Naive thymus-derived CD4-positive, alpha-beta T cell (primary cell): ENCODE results near the gene GPS1. TPM values are rescaled to one million over a fixed set of nuclear protein-coding genes. Genes with fewer than 3 reads are reported as not detected.
A peak's percentile ranks its signal among the peaks of the same experiment; 100 is the strongest.

Source experiments
- ATAC-seq: fragments of 150-1000 bp; cut with Tn5 transposase; 2 replicates; pipeline ENCODE4 v1.10.0; 2021; ENCODE audit warnings: mild to moderate bottlenecking, moderate library complexity
- CTCF ChIA-PET: fragments of 350-600 bp; sonication (Branson Sonifier 250); formaldehyde crosslinking; loops from one replicate; lab custom pipeline; 2021; ENCODE audit warnings: antibody characterized with exemption; lab: Charles Lee
- POLR2A ChIA-PET: fragments of 350-600 bp; sonication (Branson Sonifier 250); formaldehyde crosslinking; loops from one replicate; lab custom pipeline; 2021; ENCODE audit warnings: antibody characterized with exemption, inconsistent platforms; lab: Charles Lee
- DNase-seq, 9 donors: peaks; one replicate each; pipeline versions ENCODE4 v3.0.0 to v3.0.0-alpha.2; 2020 to 2022; ENCODE audit warnings: mixed read lengths in 1 of 9
- H3K27ac ChIP-seq: one replicate; pipeline ENCODE4 v1.7.0; 2013; ENCODE audit warnings: mild to moderate bottlenecking, low read depth, low read length, moderate library complexity
- H3K27me3 ChIP-seq, 2 donors: one replicate each; pipeline ENCODE4 v1.7.0; 2013; ENCODE audit warnings: low read length in 2 of 2, mild to moderate bottlenecking in 2 of 2, moderate library complexity in 2 of 2; ENCODE audit not compliant: control insufficient read depth in 2 of 2, insufficient read depth in 2 of 2
- H3K36me3 ChIP-seq, 3 experiments: 1 replicate in 2 of 3; 2 replicates in 1 of 3; pipeline ENCODE4 v1.7.0; 2013; ENCODE audit warnings: low read length in 3 of 3, mild to moderate bottlenecking in 3 of 3, moderate library complexity in 1 of 3; ENCODE audit not compliant: insufficient read depth in 3 of 3, control insufficient read depth in 2 of 3
- H3K4me1 ChIP-seq, 2 donors: one replicate each; pipeline ENCODE4 v1.7.0; 2013; ENCODE audit warnings: low read length in 2 of 2, mild to moderate bottlenecking in 2 of 2, moderate library complexity in 1 of 2; ENCODE audit not compliant: control insufficient read depth in 2 of 2, insufficient read depth in 2 of 2
- H3K4me3 ChIP-seq: 2 replicates; pipeline ENCODE4 v1.7.0; 2013; ENCODE audit warnings: mild to moderate bottlenecking, low read length
- H3K9me3 ChIP-seq, 3 experiments: 1 replicate in 2 of 3; 2 replicates in 1 of 3; pipeline ENCODE4 v1.7.0; 2013; ENCODE audit warnings: low read length in 3 of 3; ENCODE audit not compliant: control insufficient read depth in 2 of 3
- H3K27ac Mint-ChIP-seq, 9 donors: one replicate each; pipeline ENCODE4 v1.8.0; 2020 to 2022; ENCODE audit warnings: mixed read lengths in 9 of 9, mild to moderate bottlenecking in 8 of 9, moderate library complexity in 5 of 9, inconsistent platforms in 2 of 9
- H3K27me3 Mint-ChIP-seq, 5 donors: one replicate each; pipeline ENCODE4 v1.8.0; 2021 to 2022; ENCODE audit warnings: mixed read lengths in 5 of 5, mild to moderate bottlenecking in 1 of 5
- H3K36me3 Mint-ChIP-seq, 5 donors: one replicate each; pipeline ENCODE4 v1.8.0; 2020 to 2022; ENCODE audit warnings: mixed read lengths in 5 of 5, mild to moderate bottlenecking in 3 of 5, inconsistent platforms in 1 of 5
- H3K4me1 Mint-ChIP-seq, 7 donors: one replicate each; pipeline ENCODE4 v1.8.0; 2020 to 2022; ENCODE audit warnings: mixed read lengths in 7 of 7, mild to moderate bottlenecking in 3 of 7, inconsistent platforms in 1 of 7
- H3K4me3 Mint-ChIP-seq, 10 donors: one replicate each; pipeline ENCODE4 v1.8.0; 2020 to 2022; ENCODE audit warnings: mild to moderate bottlenecking in 10 of 10, mixed read lengths in 10 of 10, moderate library complexity in 6 of 10, inconsistent platforms in 2 of 10
- H3K9me3 Mint-ChIP-seq, 11 donors: one replicate each; pipeline ENCODE4 v1.8.0; 2020 to 2022; ENCODE audit warnings: mixed read lengths in 11 of 11, mild to moderate bottlenecking in 4 of 11, inconsistent platforms in 1 of 11, moderate library complexity in 1 of 11
- intact Hi-C, 2 donors: fragments of 100-400 bp; cut with micrococcal nuclease; formaldehyde crosslinking; loops; one replicate each; pipeline ENCODE4 v1.15.1; 2023
- polyA plus RNA-seq, 2 donors: library from polyadenylated mRNA; unstranded; fragments of 300-500 nt; fragmentation: Illumina TruSeq; gene quantifications; one replicate each; pipeline ENCODE4 v1.2.3, GENCODE V29; 2021
- total RNA-seq, 6 experiments: library from RNA in 5 of 6; stranded (reverse) in 5 of 6; gene quantifications; 1 replicate in 5 of 6; 2 replicates in 1 of 6; pipeline ENCODE4 v1.2.3 and lab custom pipeline; 2021 to 2026

GPS1 gene
- total and polyA plus RNA-seq, 7 experiments from 2014 or later = 68.3 to 124 (median 82.6) TPM

DNA sequence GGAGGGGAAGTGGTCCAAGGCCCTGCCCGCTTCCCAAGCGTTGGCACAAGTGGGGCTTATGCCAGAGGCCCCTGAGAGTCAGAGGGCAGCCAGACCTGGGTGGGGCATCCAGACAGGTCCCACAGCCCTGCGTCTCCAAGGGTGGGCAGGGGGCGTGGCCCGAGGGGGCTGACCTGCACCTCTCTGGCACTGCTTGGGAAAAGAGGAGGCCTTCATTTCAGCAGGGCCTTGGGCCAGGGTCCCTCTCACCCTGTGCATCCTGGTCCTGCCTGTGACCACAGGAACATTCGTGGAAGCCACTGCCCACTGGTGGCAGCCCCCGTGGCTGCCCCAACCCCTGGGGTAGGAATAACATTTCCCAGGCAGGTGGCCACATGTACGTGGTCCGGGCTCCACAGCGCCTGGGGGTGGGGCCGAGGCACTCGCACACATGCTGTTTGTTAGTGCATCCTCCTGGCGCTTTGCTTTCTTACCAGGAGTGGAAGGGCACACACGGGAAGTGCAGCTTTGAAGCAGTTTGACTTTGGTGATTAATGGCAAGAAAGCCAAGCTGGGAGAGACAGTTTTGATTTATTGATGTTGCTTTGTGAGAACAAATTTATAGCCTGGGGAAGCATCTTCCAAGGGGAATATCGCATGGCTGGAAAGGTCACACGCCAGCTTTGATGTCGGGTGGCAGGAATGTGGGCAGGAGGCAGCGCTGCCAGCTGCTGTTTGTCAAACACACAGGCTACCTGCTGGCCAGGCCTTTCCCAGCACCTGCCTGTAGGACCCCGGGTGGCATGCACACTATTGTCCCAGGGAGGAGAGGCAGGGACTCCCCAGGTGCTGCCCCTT, 33.3 kb upstream of the GPS1 start:
- ATAC-seq (no peak), DNase-seq (no peak)
- ChIA-PET CTCF (interaction anchor here (0.5 to 6.1 kb wide), 4 partner anchors 38 to 134 kb away, joined by 3 to 122 read pairs (median 5); partner anchors contain the start of gene NOTUM), POLR2A (no interaction called here)
- Mint-ChIP-seq H3K27me3 (no peaks in the 10 kb centered on the region), H3K27ac (peak overlapping the region in 1 of 9 donors; percentile 36), H3K4me1 (peaks cover 0 to 20% (median 15%) of the 10 kb centered on the region in 7 donors), H3K4me3 (no peak overlapping the region), H3K36me3 (no peaks in the 10 kb centered on the region), H3K9me3 (no peaks in the 10 kb centered on the region)
- peaks cover 9 to 23% of the 10 kb centered on the region in 2 donors for H3K4me1 ChIP-seq
- intact Hi-C loops = no loop called here
- H3K9me3 ChIP-seq = no peaks in the 10 kb centered on the region
- no peak overlapping the region for H3K27ac ChIP-seq
- H3K27me3 ChIP-seq = no peaks in the 10 kb centered on the region
- peaks cover 0 to 25% (median 0%) of the 10 kb centered on the region in 3 experiments for H3K36me3 ChIP-seq
- H3K4me3 ChIP-seq = no peak overlapping the region

DNA sequence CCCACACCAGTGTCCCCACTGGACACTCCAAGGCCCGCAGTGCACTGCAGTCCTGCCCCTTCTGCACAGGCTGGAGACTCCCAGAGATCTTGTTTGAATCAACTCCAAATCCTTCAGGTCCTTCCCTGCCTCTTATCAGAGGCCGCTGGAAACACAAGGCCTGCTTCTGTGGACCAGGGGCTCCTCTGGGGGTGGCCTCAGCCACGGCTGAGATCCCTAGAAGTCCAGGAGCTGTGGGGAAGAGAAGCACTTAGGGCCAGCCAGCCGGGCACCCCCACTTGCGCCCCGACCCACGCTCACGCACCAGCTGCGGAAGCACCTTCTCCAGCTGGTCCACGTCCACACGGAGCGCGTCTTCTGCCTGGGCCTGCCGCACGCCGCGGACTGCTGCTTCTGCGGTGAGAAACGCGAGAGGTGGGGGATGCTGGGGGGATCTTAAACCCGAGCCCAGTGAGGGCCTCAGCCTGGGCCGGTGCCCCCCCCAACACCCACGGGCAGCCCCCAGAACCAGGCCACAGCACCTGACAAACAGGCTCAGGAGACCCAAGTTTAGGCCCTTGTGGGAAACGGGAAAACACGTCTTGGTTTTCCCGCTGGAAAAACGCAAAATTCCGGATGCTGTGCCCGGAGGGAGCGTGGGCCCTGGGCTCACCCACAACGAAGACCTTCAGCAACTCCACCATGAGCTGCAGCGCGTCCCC, 32.6 kb upstream of the GPS1 start:
- peaks cover 13 to 27% of the 10 kb centered on the region in 2 donors for H3K4me1 ChIP-seq
- no peak overlapping the region for H3K4me3 ChIP-seq
- ChIA-PET POLR2A (interaction anchor here (4.6 kb wide), 1 partner anchor 58 kb away, joined by 29 read pairs; the partner anchor contains the start of gene NOTUM), CTCF (interaction anchor here (0.5 to 6.1 kb wide), 9 partner anchors 10 to 135 kb away, joined by 3 to 122 read pairs (median 4); partner anchors contain the start of gene NOTUM)
- Mint-ChIP-seq H3K4me1 (peaks cover 0 to 26% (median 20%) of the 10 kb centered on the region in 7 donors), H3K9me3 (no peaks in the 10 kb centered on the region), H3K27ac (no peak overlapping the region), H3K27me3 (no peaks in the 10 kb centered on the region), H3K4me3 (no peak overlapping the region), H3K36me3 (no peaks in the 10 kb centered on the region)
- H3K9me3 ChIP-seq = no peaks in the 10 kb centered on the region
- intact Hi-C loops = no loop called here
- no peak overlapping the region for H3K27ac ChIP-seq
- H3K27me3 ChIP-seq = no peaks in the 10 kb centered on the region
- peaks cover 0 to 25% (median 0%) of the 10 kb centered on the region in 3 experiments for H3K36me3 ChIP-seq
- DNase-seq (no peak), ATAC-seq (no peak)

GRCh38 chr17:82019690-82020571, 31.8 kb upstream of the GPS1 start:
- intact Hi-C loops = loop anchor here (5.0 kb wide), 4 partner anchors 108 to 397 kb away; partner anchors contain the start of genes MCRIP1 (in 2 of the 2), HEXD (in 1 of the 2), OGFOD3 (in 1 of the 2) and PCYT2 (in 1 of the 2)
- no peaks in the 10 kb centered on the region for H3K27me3 ChIP-seq
- peaks cover 0 to 25% (median 0%) of the 10 kb centered on the region in 3 experiments for H3K36me3 ChIP-seq
- H3K4me3 ChIP-seq = no peak overlapping the region
- CTCF ChIA-PET = interaction anchor here (0.9 to 6.1 kb wide), 9 partner anchors 9 to 86 kb away, joined by 3 to 122 read pairs (median 5); partner anchors contain the start of gene NOTUM
- POLR2A ChIA-PET = interaction anchor here (0.6 to 4.6 kb wide), 3 partner anchors 52 to 313 kb away, joined by 3 to 29 read pairs (median 15); partner anchors contain the start of genes NOTUM and SECTM1
- H3K9me3 Mint-ChIP-seq = no peaks in the 10 kb centered on the region
- ATAC-seq (no peak), DNase-seq (peak in 8 of 9 donors; percentile 37 to 78 (median 53))
- peaks cover 0 to 28% (median 22%) of the 10 kb centered on the region in 7 donors for H3K4me1 Mint-ChIP-seq
- H3K27ac ChIP-seq = no peak overlapping the region
- H3K4me3 Mint-ChIP-seq = peak overlapping the region in 3 of 10 donors; percentile 54 to 82 (median 56)
- no peaks in the 10 kb centered on the region for H3K9me3 ChIP-seq
- H3K27ac Mint-ChIP-seq = no peak overlapping the region
- H3K27me3 Mint-ChIP-seq = no peaks in the 10 kb centered on the region
- no peaks in the 10 kb centered on the region for H3K36me3 Mint-ChIP-seq
- peaks cover 16 to 29% of the 10 kb centered on the region in 2 donors for H3K4me1 ChIP-seq

GRCh38 chr17:82020572-82021106, 31.1 kb upstream of the GPS1 start:
- Mint-ChIP-seq H3K27me3 (no peaks in the 10 kb centered on the region), H3K4me1 (peaks cover 0 to 28% (median 22%) of the 10 kb centered on the region in 7 donors), H3K36me3 (no peaks in the 10 kb centered on the region), H3K9me3 (no peaks in the 10 kb centered on the region), H3K4me3 (peak overlapping the region in 6 of 10 donors; percentile 7 to 87 (median 84)), H3K27ac (no peak overlapping the region)
- ATAC-seq (no peak), DNase-seq (no peak)
- Histone ChIP-seq H3K9me3 (no peaks in the 10 kb centered on the region), H3K4me3 (no peak overlapping the region), H3K4me1 (peaks cover 16 to 29% of the 10 kb centered on the region in 2 donors), H3K27me3 (no peaks in the 10 kb centered on the region), H3K36me3 (peaks cover 0 to 25% (median 0%) of the 10 kb centered on the region in 3 experiments), H3K27ac (no peak overlapping the region)
- intact Hi-C loops = loop anchor here (1.0 to 5.0 kb wide), 5 partner anchors 61 to 397 kb away; partner anchors contain the start of genes MCRIP1 (in 2 of the 2), HEXD (in 1 of the 2), OGFOD3 (in 1 of the 2) and PCYT2 (in 1 of the 2)
- POLR2A ChIA-PET = interaction anchor here (0.6 to 4.6 kb wide), 5 partner anchors 17 to 313 kb away, joined by 3 to 29 read pairs (median 6); partner anchors contain the start of genes DCXR, NOTUM and SECTM1
- CTCF ChIA-PET = interaction anchor here (1.2 to 6.1 kb wide), 9 partner anchors 9 to 86 kb away, joined by 3 to 122 read pairs (median 7); partner anchors contain the start of gene NOTUM

GRCh38 chr17:82021107-82021899, 30.4 kb upstream of the GPS1 start:
- H3K27me3 ChIP-seq = no peaks in the 10 kb centered on the region
- H3K36me3 Mint-ChIP-seq = peaks cover 0 to 2% (median 0%) of the 10 kb centered on the region in 5 donors
- POLR2A ChIA-PET = interaction anchor here (1.7 to 4.6 kb wide), 4 partner anchors 17 to 66 kb away, joined by 6 to 29 read pairs (median 10); partner anchors contain the start of genes DCXR and NOTUM
- H3K36me3 ChIP-seq = peaks cover 0 to 25% (median 0%) of the 10 kb centered on the region in 3 experiments
- ATAC-seq (no peak), DNase-seq (peak in 7 of 9 donors; percentile 53 to 62 (median 57))
- H3K9me3 ChIP-seq = no peaks in the 10 kb centered on the region
- CTCF ChIA-PET = interaction anchor here (1.4 to 6.1 kb wide), 6 partner anchors 38 to 85 kb away, joined by 3 to 122 read pairs (median 8); partner anchors contain the start of gene NOTUM
- H3K27ac Mint-ChIP-seq = peak overlapping the region in 5 of 9 donors; percentile 64 to 78 (median 72)
- H3K27ac ChIP-seq = peak overlapping the region; percentile 65
- H3K4me1 Mint-ChIP-seq = peaks cover 0 to 28% (median 22%) of the 10 kb centered on the region in 7 donors
- peak overlapping the region; percentile 71 for H3K4me3 ChIP-seq
- intact Hi-C loops = loop anchor here (1.0 to 5.0 kb wide), 5 partner anchors 62 to 396 kb away; partner anchors contain the start of genes MCRIP1 (in 2 of the 2), HEXD (in 1 of the 2), OGFOD3 (in 1 of the 2) and PCYT2 (in 1 of the 2)
- H3K27me3 Mint-ChIP-seq = no peaks in the 10 kb centered on the region
- no peaks in the 10 kb centered on the region for H3K9me3 Mint-ChIP-seq
- H3K4me3 Mint-ChIP-seq = peak overlapping the region; percentile 80 to 91 (median 84)
- H3K4me1 ChIP-seq = peaks cover 16 to 29% of the 10 kb centered on the region in 2 donors
